ENCODE data around the gene FCRL3.

The FCRL3 gene

DNA sequence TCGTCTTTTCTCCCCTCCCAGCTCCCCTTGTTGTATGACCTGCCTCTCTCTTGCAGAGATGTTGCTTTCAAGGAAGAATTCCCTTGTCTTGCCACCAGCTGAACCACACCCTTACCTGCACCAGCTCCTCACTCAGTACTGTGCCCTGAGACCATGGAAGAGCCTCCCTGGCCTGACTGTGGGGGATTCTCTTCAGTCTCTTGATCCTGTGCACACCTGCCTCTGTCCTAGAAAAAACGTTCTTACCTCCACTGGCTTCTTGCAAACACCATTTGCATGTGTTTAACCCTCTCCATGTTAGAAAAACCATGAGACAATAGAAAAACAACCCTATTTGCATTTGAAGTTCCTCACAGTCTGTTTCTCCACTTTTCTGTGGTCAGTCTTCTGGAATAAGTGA lies 59.4 kb downstream of the FCRL3 start:
- Histone ChIP-seq H3K9me3 (ENCODE audit: control insufficient read depth in 5 of 5, low read length in 5 of 5) (no peaks in the 10 kb centered on the region), H3K9ac (ENCODE audit: low read length in 5 of 5) (no peak overlapping the region), H3K27ac (ENCODE audit: low read depth, low read length) (no peak overlapping the region), H3K4me3 (ENCODE audit: low read depth in 1 of 5, low read length in 5 of 5) (no peak overlapping the region), H3K27me3 (ENCODE audit: control insufficient read depth in 5 of 5, insufficient read depth in 4 of 5, low read length in 5 of 5) (peaks cover 0 to 4% (median 0%) of the 10 kb centered on the region in 5 donors), H3K4me1 (ENCODE audit: control insufficient read depth in 5 of 5, insufficient read depth in 5 of 5, low read length in 5 of 5) (peaks cover 0 to 3% (median 0%) of the 10 kb centered on the region in 5 donors), H3K36me3 (ENCODE audit: control insufficient read depth in 5 of 5, insufficient read depth in 5 of 5, low read length in 5 of 5) (no peaks in the 10 kb centered on the region)

DNA sequence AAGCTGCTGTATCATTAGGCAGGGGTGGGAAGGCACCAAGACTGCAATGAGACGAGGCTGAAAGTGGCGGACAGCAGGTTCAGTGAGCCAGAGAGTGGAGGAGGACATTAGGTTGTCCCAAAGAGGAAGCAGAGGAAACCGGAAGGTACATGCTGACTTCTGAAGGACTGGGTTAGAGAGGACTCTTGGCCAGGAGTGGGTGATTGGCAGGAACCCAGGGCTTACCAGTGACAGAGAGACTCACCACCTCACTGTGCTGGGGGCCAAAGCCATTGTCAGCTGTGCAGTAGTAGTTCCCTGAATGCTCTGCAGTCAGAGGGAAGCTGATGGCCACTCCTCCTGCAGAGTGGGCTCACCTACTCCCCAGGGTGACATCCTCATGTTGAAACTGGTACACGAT lies 60.8 kb downstream of the FCRL3 start:
- Histone ChIP-seq H3K4me3 (ENCODE audit: low read depth in 1 of 5, low read length in 5 of 5) (no peak overlapping the region), H3K9me3 (ENCODE audit: control insufficient read depth in 5 of 5, low read length in 5 of 5) (no peaks in the 10 kb centered on the region), H3K27me3 (ENCODE audit: control insufficient read depth in 5 of 5, insufficient read depth in 4 of 5, low read length in 5 of 5) (peaks cover 0 to 4% (median 0%) of the 10 kb centered on the region in 5 donors), H3K4me1 (ENCODE audit: control insufficient read depth in 5 of 5, insufficient read depth in 5 of 5, low read length in 5 of 5) (no peaks in the 10 kb centered on the region), H3K36me3 (ENCODE audit: control insufficient read depth in 5 of 5, insufficient read depth in 5 of 5, low read length in 5 of 5) (no peaks in the 10 kb centered on the region), H3K9ac (ENCODE audit: low read length in 5 of 5) (no peak overlapping the region), H3K27ac (ENCODE audit: low read depth, low read length) (no peak overlapping the region)

DNA sequence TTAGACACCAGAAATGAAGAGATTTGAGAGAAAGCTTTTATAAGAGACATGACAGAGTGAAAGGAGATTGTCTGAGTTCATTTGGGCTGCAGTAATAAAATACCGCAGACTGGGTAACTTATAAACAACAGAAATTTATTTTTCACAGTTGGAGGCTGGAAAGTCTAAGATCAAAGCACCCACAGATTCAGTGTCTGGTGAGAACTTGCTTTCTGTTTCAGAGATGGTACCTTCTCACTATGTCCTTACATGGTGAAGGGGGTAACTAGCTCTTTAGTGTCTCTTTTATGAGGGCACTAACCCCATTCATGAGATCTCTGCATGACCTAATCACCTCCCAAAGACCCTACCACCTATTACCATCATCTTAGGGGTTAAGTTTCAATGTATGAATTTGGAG lies 71.8 kb downstream of the FCRL3 start:
- H3K4me3 ChIP-seq (ENCODE audit: low read depth in 1 of 5, low read length in 5 of 5), result no peak overlapping the region
- no peaks in the 10 kb centered on the region for H3K36me3 ChIP-seq (ENCODE audit: control insufficient read depth in 5 of 5, insufficient read depth in 5 of 5, low read length in 5 of 5)
- no peak overlapping the region for H3K27ac ChIP-seq (ENCODE audit: low read depth, low read length)
- no peaks in the 10 kb centered on the region for H3K4me1 ChIP-seq (ENCODE audit: control insufficient read depth in 5 of 5, insufficient read depth in 5 of 5, low read length in 5 of 5)
- peaks cover 0 to 14% (median 2%) of the 10 kb centered on the region in 5 donors for H3K27me3 ChIP-seq (ENCODE audit: control insufficient read depth in 5 of 5, insufficient read depth in 4 of 5, low read length in 5 of 5)
- no peak overlapping the region for H3K9ac ChIP-seq (ENCODE audit: low read length in 5 of 5)
- H3K9me3 ChIP-seq (ENCODE audit: control insufficient read depth in 5 of 5, low read length in 5 of 5), result no peaks in the 10 kb centered on the region
